ENCODE results near the gene BCAP31. TPM values are rescaled to one million over a fixed set of nuclear protein-coding genes. Genes with fewer than 3 reads are reported as not detected.
A peak's percentile ranks its signal among the peaks of the same experiment; 100 is the strongest.

Gene BCAP31
- total RNA-seq, 1 donor from 2014 or later = 98.0 TPM

DNA sequence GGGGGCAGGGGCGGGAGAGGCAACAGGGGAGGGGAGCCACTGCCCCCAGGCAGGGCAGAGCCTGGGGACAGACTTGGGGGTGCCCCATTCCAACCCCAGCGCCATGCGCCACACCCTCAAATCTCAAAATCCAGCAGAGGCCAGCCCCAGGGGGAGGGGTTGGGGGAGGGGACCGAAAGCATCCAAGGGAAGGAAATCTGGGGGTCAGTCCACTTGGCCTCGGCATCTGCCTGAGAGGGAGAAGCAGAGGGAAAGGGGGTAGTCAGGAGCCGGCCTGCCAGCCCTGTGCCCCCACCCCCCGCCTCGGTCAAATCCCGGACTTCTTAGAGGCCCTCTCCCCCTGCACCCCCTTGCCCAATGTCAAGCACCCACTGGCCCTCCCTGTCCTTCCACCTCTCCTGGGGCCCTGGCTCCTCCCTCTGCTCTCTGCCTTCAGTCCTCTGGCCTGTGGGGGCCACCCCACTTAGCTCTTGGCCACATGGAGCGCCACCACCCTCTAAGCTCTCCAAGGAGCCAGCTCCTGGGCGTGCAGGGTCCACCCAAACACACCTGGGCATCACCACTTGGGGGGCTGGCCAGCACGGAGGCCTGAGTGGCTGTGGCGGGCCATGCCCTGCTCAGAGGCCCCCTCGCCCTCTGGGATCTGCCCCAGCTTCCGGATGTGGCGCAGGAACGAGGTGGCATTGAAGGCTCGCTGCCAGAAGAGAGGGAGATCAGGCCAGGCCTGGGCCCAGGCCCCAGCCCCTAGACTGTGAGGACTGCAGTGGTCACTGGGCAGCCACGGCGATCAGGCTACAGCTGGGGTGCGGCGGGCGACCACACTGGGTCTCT, 54.1 kb downstream of the BCAP31 start:
- intact Hi-C loops (cut with DNase I) = loop anchor here (2.0 to 5.0 kb wide), 3 partner anchors 63 to 709 kb away; no protein-coding TSS in a partner anchor
- DNase-seq (ENCODE audit: low spot score) = peak; percentile 73

- intact Hi-C loops (cut with DNase I) = loop anchor here (2.0 to 5.0 kb wide), 3 partner anchors 62 to 709 kb away; no protein-coding TSS in a partner anchor
- no peak for DNase-seq (ENCODE audit: low spot score)
Observed at GRCh38 chrX:153669174-153669890, 54.9 kb downstream of the BCAP31 start.

- intact Hi-C loops (cut with DNase I) = loop anchor here (2.0 to 5.0 kb wide), 3 partner anchors 61 to 708 kb away; no protein-coding TSS in a partner anchor
- DNase-seq (ENCODE audit: low spot score) = no peak
Observed at GRCh38 chrX:153668423-153669173, 55.6 kb downstream of the BCAP31 start.

GRCh38 chrX:153667956-153668396, 56.2 kb downstream of the BCAP31 start:
- intact Hi-C loops (cut with DNase I) = loop anchor here (2.0 to 5.0 kb wide), 3 partner anchors 61 to 707 kb away; no protein-coding TSS in a partner anchor
- no peak for DNase-seq (ENCODE audit: low spot score)

- intact Hi-C loops (cut with DNase I) = loop anchor here (5.0 kb wide), 2 partner anchors 60 to 110 kb away; no protein-coding TSS in a partner anchor
- no peak for DNase-seq (ENCODE audit: low spot score)
Observed at GRCh38 chrX:153667281-153667955, 56.8 kb downstream of the BCAP31 start.

- no peak for DNase-seq (ENCODE audit: low spot score)
- intact Hi-C loops (cut with DNase I) = loop anchor here (5.0 kb wide), 2 partner anchors 59 to 109 kb away; no protein-coding TSS in a partner anchor
Observed at GRCh38 chrX:153665726-153666306, 58.4 kb downstream of the BCAP31 start.

GRCh38 chrX:153662266-153662665, 61.9 kb downstream of the BCAP31 start:
- intact Hi-C loops (cut with DNase I) = no loop called here
- no peak for DNase-seq (ENCODE audit: low spot score)

DNA sequence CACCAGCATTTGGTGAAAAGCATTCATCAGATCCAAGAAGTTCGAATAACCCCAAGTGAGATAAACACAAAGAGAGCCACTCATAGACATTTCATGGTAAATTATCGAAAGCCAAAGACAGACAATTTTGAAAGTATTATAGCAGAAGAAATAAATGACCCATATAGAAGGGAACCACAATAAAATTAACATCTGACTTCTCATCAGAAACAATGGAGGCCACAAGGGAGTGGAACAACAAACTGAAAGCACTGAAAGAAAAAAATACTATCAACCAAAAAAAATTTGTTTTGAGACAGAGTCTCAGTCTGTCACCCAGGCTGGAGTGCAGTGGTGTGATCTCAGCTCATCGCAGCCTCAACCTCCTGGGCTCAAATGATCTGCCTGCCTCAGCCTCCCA, 64.9 kb downstream of the BCAP31 start:
- no peak for DNase-seq (ENCODE audit: low spot score)
- intact Hi-C loops (cut with DNase I) = no loop called here

DNA sequence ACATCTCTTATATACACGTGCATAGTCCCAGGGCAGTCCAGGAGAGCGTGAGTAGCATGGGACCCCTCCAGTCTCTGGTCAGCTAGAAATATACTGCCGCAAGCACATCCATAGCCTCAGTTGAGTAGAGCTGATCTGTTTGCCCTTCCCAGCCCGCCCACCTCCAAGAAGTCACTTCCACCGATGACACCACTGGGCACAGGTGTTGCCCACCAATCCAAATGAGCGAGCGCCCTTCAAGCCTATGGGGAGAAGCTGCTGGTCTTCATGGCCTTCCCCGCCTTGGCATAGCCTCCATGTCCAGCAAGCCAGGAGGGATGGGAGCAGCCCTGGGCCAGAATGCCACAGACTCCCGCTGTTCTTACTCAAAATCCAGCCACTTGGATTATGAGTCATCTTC, 67.0 kb downstream of the BCAP31 start:
- DNase-seq (ENCODE audit: low spot score) = no peak
- intact Hi-C loops (cut with DNase I) = no loop called here

DNA sequence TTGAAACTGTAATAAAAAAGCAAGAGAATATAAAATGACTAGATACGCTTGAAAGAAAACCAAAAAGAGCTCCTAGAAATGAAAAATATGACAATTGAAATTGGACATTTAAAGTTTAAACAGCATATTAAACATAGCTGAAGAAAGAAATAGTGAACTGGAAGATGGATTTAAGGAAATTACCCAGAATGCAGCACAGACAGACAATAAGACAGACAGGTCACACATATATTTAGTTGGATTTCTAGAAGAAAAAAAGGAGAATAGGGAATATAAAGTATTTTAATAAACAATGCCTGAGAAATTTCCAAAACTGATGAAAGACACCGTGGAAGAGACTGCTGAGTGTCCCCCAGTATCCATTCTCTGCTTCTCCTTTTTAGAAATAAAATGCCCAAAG, 70.6 kb downstream of the BCAP31 start:
- intact Hi-C loops (cut with DNase I) = no loop called here

GRCh38 chrX:153651540-153652079, 72.6 kb downstream of the BCAP31 start:
- intact Hi-C loops (cut with DNase I) = no loop called here
- no peak for DNase-seq (ENCODE audit: low spot score)

More for the DNA sequence above, 70.6 kb downstream of the BCAP31 start:
- no peak for DNase-seq (ENCODE audit: low spot score)

GRCh38 chrX:153650959-153651358, 73.2 kb downstream of the BCAP31 start:
- intact Hi-C loops (cut with DNase I) = no loop called here
- DNase-seq (ENCODE audit: low spot score) = no peak

Other genes with a start within 250 kb of the BCAP31 start
- gene BGN, start 229.4 kb downstream of the BCAP31 start, total RNA-seq = 175 TPM
- 0.16 TPM for gene ATP2B3, start 206.7 kb downstream of the BCAP31 start, total RNA-seq
- 23.3 TPM for gene CCNQ, start 125.2 kb downstream of the BCAP31 start, total RNA-seq
- not detected for gene DUSP9, start 77.2 kb downstream of the BCAP31 start, total RNA-seq
- gene PNCK, start 50.6 kb downstream of the BCAP31 start, total RNA-seq = 7.6 TPM
- 144 TPM for gene SLC6A8, start 36.5 kb downstream of the BCAP31 start, total RNA-seq
- 15.1 TPM for gene ABCD1, start 469 bp upstream of the BCAP31 start, total RNA-seq
- 7.6 TPM for gene PLXNB3, start 39.9 kb upstream of the BCAP31 start, total RNA-seq
- 54.7 TPM for gene SRPK3, start 56.7 kb upstream of the BCAP31 start, total RNA-seq
- gene IDH3G, start 70.0 kb upstream of the BCAP31 start, total RNA-seq = 68.5 TPM
- gene SSR4, start 70.3 kb upstream of the BCAP31 start, total RNA-seq = 140 TPM
- 4.1 TPM for gene PDZD4, start 106.2 kb upstream of the BCAP31 start, total RNA-seq
- 1.5 TPM for gene L1CAM, start 161.8 kb upstream of the BCAP31 start, total RNA-seq
- 3.3 TPM for gene AVPR2, start 180.3 kb upstream of the BCAP31 start, total RNA-seq
- gene ARHGAP4, start 201.9 kb upstream of the BCAP31 start, total RNA-seq = 22.9 TPM
- gene NAA10, start 210.7 kb upstream of the BCAP31 start, total RNA-seq = 87.2 TPM
- 8.6 TPM for gene RENBP, start 220.3 kb upstream of the BCAP31 start, total RNA-seq
- gene HCFC1, start 247.4 kb upstream of the BCAP31 start, total RNA-seq = 39.5 TPM
- 10.6 TPM for gene TMEM187, start 248.4 kb upstream of the BCAP31 start, total RNA-seq

Measured in cardiac septum (tissue), 1 donor.